K562 (cell line): ENCODE data around the gene BARD1. TPM values are rescaled to one million over a fixed set of nuclear protein-coding genes. Genes with fewer than 3 reads are reported as not detected.

Source experiments
- BHLHE40 ChIP-seq: IDR thresholded peaks from 2 replicates; pipeline ENCODE4 v1.6.1; 2011; ENCODE audit warnings: low read length, improper control_type of control experiment
- CHD2 ChIP-seq: IDR thresholded peaks from 2 replicates; pipeline ENCODE4 v1.6.1; 2011; ENCODE audit warnings: low read depth, low read length
- CREB1 ChIP-seq, 2 experiments: sonication (generic) in 1 of 2; formaldehyde crosslinking in 1 of 2; IDR thresholded peaks; 2 replicates each; pipeline versions ENCODE4 v1.6.1 to v1.8.0; 2012 to 2022; ENCODE audit warnings: inconsistent platforms in 1 of 2, mild to moderate bottlenecking in 1 of 2, missing genetic modification reagents in 1 of 2, moderate library complexity in 1 of 2
- CTBP1 ChIP-seq: fragments of 450-650 bp; IDR thresholded peaks from 2 replicates; pipeline ENCODE4 v1.6.1; 2016; ENCODE audit warnings: borderline replicate concordance
- EGR1 ChIP-seq: fragments of 450-650 bp; conservative IDR thresholded peaks from 2 replicates; pipeline ENCODE4 v1.6.1; 2017; ENCODE audit warnings: mild to moderate bottlenecking
- ETV1 ChIP-seq: fragments of 450-650 bp; conservative IDR thresholded peaks from 2 replicates; pipeline ENCODE4 v1.6.1; 2016; ENCODE audit warnings: missing genetic modification characterization, control low read depth, low read depth, missing compliant biosample characterization
- ETV5 ChIP-seq: sonication (generic); formaldehyde crosslinking; IDR thresholded peaks from 2 replicates; pipeline ENCODE4 v1.4.0; 2020; ENCODE audit warnings: low read depth, mild to moderate bottlenecking, missing genetic modification reagents
- GATAD2B ChIP-seq: fragments of 450-650 bp; IDR thresholded peaks from 2 replicates; pipeline ENCODE4 v1.6.1; 2017; ENCODE audit warnings: mild to moderate bottlenecking, borderline replicate concordance
- HLTF ChIP-seq: fragments of 450-650 bp; IDR thresholded peaks from 2 replicates; pipeline ENCODE4 v1.6.1; 2016
- HMGN3 ChIP-seq: IDR thresholded peaks from 2 replicates; pipeline ENCODE4 v1.6.1; 2011; ENCODE audit warnings: borderline replicate concordance, low read depth, mild to moderate bottlenecking, mixed read lengths, low read length; ENCODE audit not compliant: insufficient read length; ENCODE audit errors: extremely low read depth
- MAFK ChIP-seq: IDR thresholded peaks from 2 replicates; pipeline ENCODE4 v1.6.1; 2011; ENCODE audit warnings: low read length, improper control_type of control experiment
- MED1 ChIP-seq: sonication (generic); formaldehyde crosslinking; IDR thresholded peaks from 2 replicates; pipeline ENCODE4 v1.8.1; 2023; ENCODE audit warnings: missing genetic modification reagents, borderline replicate concordance
- MXI1 ChIP-seq: IDR thresholded peaks from 2 replicates; pipeline ENCODE4 v1.6.1; 2011; ENCODE audit warnings: low read depth, mild to moderate bottlenecking, improper control_type of control experiment, low read length
- PHF20 ChIP-seq: fragments of 450-650 bp; IDR thresholded peaks from 2 replicates; pipeline ENCODE4 v1.6.1; 2018; ENCODE audit not compliant: partially characterized antibody
- PTTG1 ChIP-seq: fragments of 450-650 bp; IDR thresholded peaks from 2 replicates; pipeline ENCODE4 v1.6.1; 2016; ENCODE audit warnings: low read depth, mild to moderate bottlenecking, missing genetic modification characterization, missing compliant biosample characterization
- RB1 ChIP-seq: fragments of 450-650 bp; IDR thresholded peaks from 2 replicates; pipeline ENCODE4 v1.6.1; 2017; ENCODE audit warnings: low read depth, mild to moderate bottlenecking
- RNF2 ChIP-seq: sonication (generic); IDR thresholded peaks from 2 replicates; pipeline ENCODE4 v1.6.1; 2016
- SAFB2 ChIP-seq: fragments of 200-400 bp; formaldehyde crosslinking; IDR thresholded peaks from 2 replicates; pipeline ENCODE4 v1.6.1; 2018; ENCODE audit warnings: borderline replicate concordance, low read length, low read depth, moderate library complexity; ENCODE audit not compliant: severe bottlenecking
- SLC30A9 ChIP-seq: fragments of 250-450 bp; sonication (Bioruptor Pico); IDR thresholded peaks from 2 replicates; pipeline ENCODE4 v1.8.0; 2022; ENCODE audit warnings: mild to moderate bottlenecking, moderate library complexity
- SPI1 ChIP-seq: IDR thresholded peaks from 2 replicates; pipeline ENCODE4 v1.6.1; 2011; ENCODE audit warnings: low read depth, low read length, control low read depth, borderline replicate concordance
- SREBF2 ChIP-seq: sonication (generic); formaldehyde crosslinking; IDR thresholded peaks from 2 replicates; pipeline ENCODE4 v1.4.0; 2020; ENCODE audit warnings: mild to moderate bottlenecking, missing genetic modification reagents
- TAF15 ChIP-seq: fragments of 200-400 bp; formaldehyde crosslinking; IDR thresholded peaks from 2 replicates; pipeline ENCODE4 v1.6.1; 2017; ENCODE audit warnings: mild to moderate bottlenecking, low read depth, low read length, moderate library complexity
- TAL1 ChIP-seq: fragments of 450-650 bp; IDR thresholded peaks from 2 replicates; pipeline ENCODE4 v1.6.1; 2016; ENCODE audit warnings: mild to moderate bottlenecking
- TBP ChIP-seq: optimal IDR thresholded peaks from 2 replicates; pipeline ENCODE3; 2011; ENCODE audit warnings: low read depth, low read length, improper control_type of control experiment
- ZBTB26 ChIP-seq: fragments of 450-650 bp; formaldehyde crosslinking; IDR thresholded peaks from 2 replicates; pipeline ENCODE4 v1.4.0; 2022; ENCODE audit warnings: missing genetic modification characterization
- ZFP30 ChIP-seq: fragments of 250-450 bp; sonication (Bioruptor Pico); IDR thresholded peaks from 2 replicates; pipeline ENCODE4 v1.8.0; 2022; ENCODE audit warnings: moderate library complexity, mild to moderate bottlenecking, inconsistent platforms, borderline replicate concordance
- ZNF143 ChIP-seq: sonication (generic); formaldehyde crosslinking; IDR thresholded peaks from 2 replicates; pipeline ENCODE4 v1.9.0; 2022; ENCODE audit warnings: mild to moderate bottlenecking, missing genetic modification reagents
- ZNF644 ChIP-seq: fragments of 200-800 bp; sonication (Bioruptor generic); IDR thresholded peaks from 2 replicates; pipeline ENCODE4 v1.6.1; 2016; ENCODE audit warnings: low read depth, missing genetic modification characterization, missing compliant biosample characterization
- ZNF830 ChIP-seq: fragments of 250-450 bp; sonication (Bioruptor Pico); IDR thresholded peaks from 2 replicates; pipeline ENCODE4 v1.5.0; 2021; ENCODE audit warnings: mild to moderate bottlenecking
- polyA plus RNA-seq, 8 experiments: library from polyadenylated mRNA; depleted of rRNA in 4 of 8; stranded (reverse) in 5 of 8; unstranded in 3 of 8; fragments of >200 nt; fragmentation: Nextera tagmentation in 2 of 8; fragmentation: Illumina TruSeq in 1 of 8; extraction: Ambion mirVana in 2 of 8; extraction: Trizol in 1 of 8; gene quantifications; 2 replicates each; pipeline versions ENCODE4 v1.2.1 to v1.2.3, GENCODE V29; 2011 to 2014; ENCODE audit warnings: inconsistent platforms in 1 of 8, missing spikeins in 1 of 8
- total RNA-seq, 7 experiments: library from RNA; depleted of rRNA in 6 of 7; stranded (reverse); fragments of >200 nt in 6 of 7; fragmentation: Illumina TruSeq in 2 of 7; extraction: Trizol in 2 of 7; gene quantifications; 2 replicates each; pipeline versions ENCODE4 v1.2.1 to v1.2.3, GENCODE V29; 2011 to 2021; ENCODE audit warnings: low replicate concordance in 1 of 7
- TF ChIP-seq, protein P1 (sequence below): fragments of 250-450 bp; sonication (Bioruptor Pico); IDR thresholded peaks from 2 replicates; pipeline ENCODE4 v1.4.0; 2020; ENCODE audit warnings: mild to moderate bottlenecking

The BARD1 gene
- total and polyA plus RNA-seq, 9 of the 15 experiments (the other 6 are each of a cell fraction or from before 2014, with no cell fraction given) = 6.3 to 18.9 (median 11.3) TPM

DNA sequence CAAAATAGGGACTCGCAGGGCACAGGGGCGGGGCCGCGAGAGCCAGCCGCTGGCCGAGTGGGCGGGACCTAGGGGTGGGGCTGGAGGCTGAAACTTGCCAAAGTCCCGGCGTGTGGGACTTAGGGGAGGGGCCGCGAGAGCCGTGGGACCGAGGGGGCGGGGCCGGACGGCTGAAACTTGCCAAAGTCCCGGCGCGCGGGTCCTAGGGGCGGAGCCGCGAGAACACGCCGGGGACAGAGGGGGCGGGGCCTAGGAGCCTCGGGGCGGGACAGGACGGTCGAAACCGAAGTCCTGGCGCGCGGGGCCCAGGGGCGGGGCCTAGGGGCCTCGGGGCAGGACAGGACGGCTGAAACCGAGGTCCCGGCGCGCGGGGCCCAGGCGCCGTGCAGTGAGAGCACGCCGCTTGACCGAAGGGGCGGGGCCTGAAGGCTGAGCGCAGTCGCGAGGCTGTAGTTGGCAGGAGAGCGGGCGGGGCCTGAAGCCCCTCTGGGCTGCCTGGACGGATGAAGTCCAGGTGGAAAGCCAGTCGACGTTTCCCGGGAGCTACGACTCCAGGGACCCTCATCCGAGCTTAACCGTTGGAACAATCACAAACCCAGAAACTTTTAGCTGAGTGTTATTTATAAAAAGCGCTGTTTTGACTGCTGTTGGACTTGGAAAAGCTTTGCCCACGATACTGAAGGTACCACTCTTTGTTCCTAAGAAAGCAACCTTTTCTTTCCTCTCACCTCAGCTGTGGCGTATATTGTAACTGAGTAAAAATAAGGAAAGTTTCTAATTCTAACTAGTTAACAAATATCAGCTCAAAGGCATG, 475 bp upstream of the BARD1 start (continued):
- TF ChIP-seq CTBP1 (no peak), SAFB2 (no peak), TAL1 (no peak), RNF2 (no peak; the same call in 1 of the 2 replicates), ZNF644 (tag) (no peak), SREBF2 (no peak), ZNF830 (CRISPR knock-in tag) (no peak), PHF20 (no peak), BHLHE40 (0 out of 2 replicates have a peak, but pooled peaks have one; percentile 8), ETV5 (CRISPR knock-in tag) (no peak), ETV1 (no peak), RB1 (peak; percentile 27; the same call in 1 of the 2 replicates), ZFP30 (CRISPR knock-in tag) (no peak), EGR1 (no peak), CREB1 (IDR thresholded peaks at IDR 0.05) (0 out of 2 replicates have a peak, but pooled peaks have one; percentile 10), CREB1 (CRISPR knock-in tag; IDR thresholded peaks at IDR 0.05) (no peak), ZBTB26 (no peak), MXI1 (no peak), GATAD2B (no peak), MAFK (no peak), HMGN3 (peak; percentile 69), SPI1 (no peak), SLC30A9 (CRISPR knock-in tag) (no peak), CHD2 (peak; percentile 14; the same call in 1 of the 2 replicates), MED1 (CRISPR knock-in tag) (no peak), PTTG1 (no peak), HLTF (no peak), TBP (peak; percentile 52), ZNF143 (no peak), TAF15 (no peak)
- TF ChIP-seq, protein P1, sequence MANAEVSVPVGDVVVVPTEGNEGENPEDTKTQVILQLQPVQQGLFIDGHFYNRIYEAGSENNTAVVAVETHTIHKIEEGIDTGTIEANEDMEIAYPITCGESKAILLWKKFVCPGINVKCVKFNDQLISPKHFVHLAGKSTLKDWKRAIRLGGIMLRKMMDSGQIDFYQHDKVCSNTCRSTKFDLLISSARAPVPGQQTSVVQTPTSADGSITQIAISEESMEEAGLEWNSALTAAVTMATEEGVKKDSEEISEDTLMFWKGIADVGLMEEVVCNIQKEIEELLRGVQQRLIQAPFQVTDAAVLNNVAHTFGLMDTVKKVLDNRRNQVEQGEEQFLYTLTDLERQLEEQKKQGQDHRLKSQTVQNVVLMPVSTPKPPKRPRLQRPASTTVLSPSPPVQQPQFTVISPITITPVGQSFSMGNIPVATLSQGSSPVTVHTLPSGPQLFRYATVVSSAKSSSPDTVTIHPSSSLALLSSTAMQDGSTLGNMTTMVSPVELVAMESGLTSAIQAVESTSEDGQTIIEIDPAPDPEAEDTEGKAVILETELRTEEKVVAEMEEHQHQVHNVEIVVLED (CRISPR knock-in tag) = no peak
